Measurements from ENCODE around the gene PALLD.
A peak's percentile ranks its signal among the peaks of the same experiment; 100 is the strongest.
"Not testable (repeated sequence)": the region's sequence is repeated elsewhere in the genome, so short reads cannot be mapped to it uniquely, and the experiment has no call there.

The PALLD gene

DNA sequence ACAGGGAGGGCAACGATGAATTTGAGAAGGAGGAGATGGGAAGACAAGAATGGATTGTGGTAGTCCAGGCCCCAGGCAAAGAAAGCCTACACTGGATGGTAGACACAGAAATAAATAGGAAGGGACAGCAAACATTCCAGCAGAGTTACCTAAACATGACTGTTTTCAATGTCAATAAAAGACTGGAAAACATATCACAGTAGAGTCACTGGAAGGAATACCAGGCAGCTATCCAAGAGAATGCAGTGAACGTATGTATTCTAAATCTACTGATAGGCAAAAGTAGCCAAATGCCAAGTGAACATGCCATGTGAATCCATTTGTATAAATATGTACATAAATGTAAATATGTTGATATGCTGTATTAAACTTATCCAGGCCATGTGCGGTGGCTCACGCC lies 183.0 kb downstream of the PALLD start:
- peak; percentile 25 for DNase-seq

DNA sequence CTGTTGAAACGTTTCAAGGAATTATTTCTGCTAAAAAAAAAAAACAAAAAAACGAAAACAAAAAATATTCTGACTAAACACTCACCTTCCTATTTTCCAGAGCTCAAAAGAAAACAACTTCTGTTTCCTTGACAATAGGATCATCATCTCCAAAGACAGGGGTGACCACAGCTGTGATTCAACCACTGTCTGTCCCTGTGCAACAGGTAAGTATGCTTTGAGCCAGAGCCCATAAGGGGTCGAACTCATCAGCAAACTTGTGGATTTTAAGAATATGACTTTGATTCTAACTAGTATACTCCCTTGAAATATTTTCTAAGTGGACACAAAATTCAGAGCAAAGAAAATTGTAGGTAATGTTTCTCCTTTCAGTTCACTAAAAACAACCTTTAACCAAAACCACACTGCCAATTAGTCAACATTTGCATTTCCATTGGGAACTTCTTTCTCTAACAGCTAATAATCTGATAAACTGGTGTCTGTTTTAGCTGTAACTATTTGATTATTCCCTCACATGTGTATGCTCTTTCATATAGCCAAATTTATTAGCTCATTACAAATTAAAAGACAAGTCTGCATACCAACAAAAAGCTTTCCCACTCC lies 186.1 kb downstream of the PALLD start:
- no peak for DNase-seq

DNA sequence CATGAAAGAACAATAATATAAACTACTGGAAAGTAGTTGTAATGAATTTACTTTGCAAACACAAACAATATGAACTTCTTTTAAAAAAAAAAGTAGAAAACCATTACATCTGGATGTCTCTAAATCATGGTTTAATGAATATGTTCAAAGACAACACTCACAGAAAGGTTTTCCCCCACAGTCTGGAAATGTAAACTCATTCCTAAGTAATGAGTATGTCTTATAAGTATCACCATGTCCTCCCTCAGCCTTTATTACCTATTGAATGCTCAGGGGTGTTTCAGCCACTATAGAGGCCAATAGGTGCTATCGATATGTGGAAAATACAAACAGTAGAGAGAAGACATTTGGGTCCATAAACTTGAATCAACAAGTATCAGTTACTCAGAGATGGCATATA lies 186.7 kb downstream of the PALLD start:
- DNase-seq = peak; percentile 69

DNA sequence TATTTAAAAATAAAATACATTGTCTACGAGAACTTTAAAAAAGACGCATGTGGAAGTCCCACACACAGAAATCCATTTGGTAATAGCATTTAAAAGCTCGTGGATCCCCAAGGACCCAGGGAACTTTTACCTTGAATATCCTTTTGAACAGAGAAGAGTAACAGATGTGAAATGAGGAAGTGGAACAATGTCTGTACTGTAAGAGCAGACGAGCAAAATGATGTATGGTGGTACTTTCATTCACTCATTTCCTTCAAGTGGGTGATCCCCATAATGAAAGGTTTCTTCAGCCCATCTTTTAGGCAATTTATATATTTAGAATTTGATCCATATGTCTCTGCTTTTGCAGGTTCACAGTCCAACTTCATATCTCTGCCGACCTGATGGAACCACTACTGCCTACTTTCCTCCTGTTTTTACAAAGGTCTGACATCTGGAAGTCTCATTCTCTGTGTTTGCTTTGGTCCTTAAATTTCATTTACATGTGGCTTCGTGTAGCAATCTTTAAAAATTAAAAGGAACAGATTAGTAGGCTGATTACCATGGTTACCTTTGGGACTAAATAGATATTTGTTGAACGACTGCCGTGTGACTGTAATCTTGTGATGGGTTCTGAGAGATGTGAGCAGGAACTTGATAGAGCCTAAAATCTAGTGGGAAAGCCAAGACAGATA lies 188.4 kb downstream of the PALLD start:
- DNase-seq = no peak

DNA sequence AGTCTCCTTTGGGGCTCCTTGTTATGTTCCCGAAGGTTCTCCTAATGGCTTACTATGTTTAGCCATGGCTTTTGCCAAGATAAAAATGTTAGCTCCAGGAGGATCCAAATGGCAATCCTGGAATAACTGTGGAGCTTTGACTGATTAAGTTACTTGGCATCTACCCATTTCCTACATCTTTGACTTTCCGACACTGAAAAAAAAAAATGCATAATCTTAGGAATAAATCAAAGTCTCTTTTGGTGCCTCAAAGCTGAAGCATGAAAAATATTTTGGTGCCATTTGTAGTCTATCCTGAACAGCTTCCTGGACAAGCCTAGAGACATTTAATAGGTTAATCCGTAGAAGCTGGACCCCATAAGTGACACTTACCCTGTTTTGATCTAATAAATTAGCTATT lies 191.7 kb downstream of the PALLD start:
- peak; percentile 47 for DNase-seq

DNA sequence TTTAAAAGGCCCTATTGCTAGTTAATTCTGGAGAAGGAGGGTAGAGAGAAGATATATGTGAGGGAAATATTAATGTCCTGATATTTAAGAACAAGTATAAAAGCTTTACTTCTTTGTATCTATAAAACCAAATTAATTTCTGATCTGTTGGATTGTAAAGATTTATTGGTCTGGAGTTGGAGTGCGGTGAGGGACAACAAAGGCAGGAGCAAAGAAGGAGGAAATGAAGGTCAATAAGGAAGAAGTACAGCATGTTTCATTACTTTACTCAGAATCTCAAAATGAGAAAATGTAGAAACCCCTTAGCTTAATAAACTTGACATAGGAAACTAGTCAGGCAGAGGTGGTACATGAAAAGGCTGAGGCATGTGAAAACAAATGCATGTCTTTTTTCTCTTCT lies 192.9 kb downstream of the PALLD start:
- DNase-seq = no peak

DNA sequence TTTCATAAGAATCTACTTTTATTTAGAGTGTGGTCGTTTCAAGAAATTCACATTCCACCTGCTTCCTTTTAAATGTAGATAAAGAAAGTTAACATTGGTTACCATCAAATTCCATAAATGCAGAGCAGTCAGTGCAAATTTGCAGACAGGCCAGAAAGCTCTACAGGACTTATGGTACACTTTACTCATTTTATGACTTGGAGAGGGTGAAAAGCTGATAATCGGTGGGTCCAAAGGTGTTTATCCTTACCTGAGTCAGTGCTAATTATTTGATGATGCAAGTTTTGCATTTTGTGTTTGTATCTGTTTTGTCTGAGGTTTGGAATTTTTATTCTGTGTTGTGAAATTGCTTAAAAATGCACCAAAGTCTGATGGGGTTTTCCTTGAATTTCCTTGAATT lies 193.3 kb downstream of the PALLD start:
- no peak for DNase-seq

DNA sequence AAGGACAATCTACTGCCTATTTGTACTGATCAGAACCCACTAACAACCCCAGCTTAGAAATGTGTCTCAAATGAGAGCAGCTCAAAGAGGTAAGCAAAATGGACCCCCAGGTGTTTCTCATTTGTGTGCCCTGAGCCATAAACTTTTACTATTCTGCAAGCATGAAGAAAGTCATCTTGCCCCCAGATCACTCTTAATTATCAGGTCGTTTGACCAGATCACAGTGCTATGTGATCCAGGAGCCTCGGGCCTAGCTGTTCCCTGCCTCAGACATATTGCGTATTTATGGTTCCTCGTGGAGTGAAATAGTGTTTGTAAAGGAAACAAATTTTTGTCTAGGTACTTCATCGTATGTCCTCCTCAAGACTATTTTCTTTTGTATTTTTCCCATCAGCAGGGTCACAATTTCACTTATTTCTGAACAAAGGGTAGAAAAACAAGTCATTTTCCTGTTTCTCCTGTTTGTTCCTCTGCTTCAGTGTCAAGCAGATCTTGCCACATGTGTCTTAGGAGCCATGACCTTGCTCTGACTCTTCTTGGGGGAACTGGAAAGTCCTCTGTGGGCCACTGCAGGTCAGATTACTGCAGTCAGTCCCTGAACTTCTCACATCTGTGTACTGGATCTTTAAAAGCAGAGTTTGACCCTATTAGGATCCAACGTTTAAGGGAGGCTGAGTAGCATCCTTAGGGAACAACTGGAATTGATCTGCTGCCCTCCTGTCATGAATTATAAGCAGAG lies 194.9 kb downstream of the PALLD start:
- no peak for DNase-seq

DNA sequence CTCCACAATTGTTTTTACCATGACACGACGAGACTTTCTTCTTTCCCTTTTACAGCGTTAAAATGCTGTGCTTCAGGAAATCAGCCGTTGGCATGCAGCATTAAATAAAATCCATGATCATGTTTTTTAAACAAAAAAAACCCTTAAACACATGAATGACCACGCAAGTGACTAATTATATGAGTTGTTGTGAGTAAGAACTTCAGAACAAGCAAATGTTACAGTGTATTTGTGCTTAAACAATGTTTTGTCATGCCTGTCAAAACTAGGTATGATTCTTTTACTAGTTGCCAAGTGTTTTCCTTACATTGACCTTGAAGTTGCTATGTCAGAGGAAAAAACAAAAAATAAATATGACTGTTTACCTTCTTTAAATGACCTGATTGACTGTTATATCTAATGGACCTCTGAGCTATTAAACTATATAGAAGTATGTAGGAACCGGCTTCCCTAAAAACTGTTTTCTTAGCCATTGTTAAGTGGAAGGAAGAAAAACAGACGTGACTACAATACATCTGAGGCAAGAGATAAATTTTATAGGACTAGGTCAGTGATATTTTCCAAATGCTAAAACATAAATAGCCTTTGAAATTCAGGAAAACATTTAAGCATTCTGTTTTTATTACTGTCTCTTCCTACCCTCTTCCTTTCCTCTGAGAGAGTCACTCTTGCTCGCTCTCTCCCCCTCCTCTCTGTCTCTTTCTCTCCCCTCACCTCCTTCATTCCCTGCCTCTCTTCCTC lies 197.1 kb downstream of the PALLD start:
- DNase-seq = no peak

DNA sequence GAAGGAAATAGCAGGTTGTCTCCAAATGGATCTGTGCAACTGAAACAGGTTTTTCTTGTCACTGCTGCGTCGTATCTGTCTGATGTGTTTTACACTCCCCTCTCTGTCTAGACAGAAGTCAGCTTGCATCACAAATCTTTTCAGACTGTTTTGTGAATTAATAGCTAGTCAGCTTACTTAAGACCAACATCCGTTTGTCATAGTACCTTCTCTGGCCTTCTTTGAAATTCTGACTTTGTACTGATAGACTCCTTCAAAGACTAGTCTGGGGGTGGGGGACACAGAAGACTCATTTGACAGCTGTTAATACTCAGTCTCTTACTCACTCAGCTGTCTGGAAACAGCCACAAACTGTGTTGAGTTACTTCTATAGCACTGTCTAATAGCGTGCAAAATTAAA lies 197.8 kb downstream of the PALLD start:
- peak; percentile 95 for DNase-seq

DNA sequence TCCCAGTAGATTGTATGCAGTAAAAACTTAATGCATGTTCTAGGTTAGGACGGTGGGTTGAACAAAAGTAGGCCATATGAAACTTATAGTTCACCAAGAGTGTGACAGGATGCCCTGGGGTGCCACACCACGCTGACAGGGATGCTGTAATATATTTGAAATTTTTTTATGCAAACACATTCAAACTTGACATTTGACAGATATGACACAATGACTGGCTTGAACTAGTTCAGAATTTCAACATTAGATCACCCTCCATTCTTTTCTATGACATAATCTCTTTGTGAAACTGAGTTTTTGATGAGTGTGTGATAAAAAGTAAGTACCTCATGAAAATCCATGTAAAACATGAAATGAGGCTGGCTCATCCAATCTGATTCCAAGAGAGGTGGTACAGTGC lies 198.4 kb downstream of the PALLD start:
- peak; percentile 40 for DNase-seq

DNA sequence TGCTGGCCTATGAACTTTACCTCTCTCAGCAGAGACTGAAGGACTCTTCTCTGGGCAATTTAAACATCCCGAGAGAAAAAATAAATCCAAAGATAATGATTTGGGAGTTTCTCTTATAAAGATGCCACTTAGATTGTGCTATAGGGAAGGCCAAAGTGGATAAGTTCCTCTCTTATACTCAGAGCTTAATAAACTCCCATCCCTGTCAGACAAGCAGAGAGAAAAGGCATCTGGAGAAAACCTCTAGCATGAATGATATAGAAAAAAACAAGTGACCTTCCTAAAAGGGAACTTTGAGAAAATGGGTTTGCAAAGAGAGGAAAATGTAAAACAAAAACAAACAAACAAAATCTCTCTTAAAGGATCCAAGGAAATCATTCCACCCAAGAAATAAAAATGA lies 199.4 kb downstream of the PALLD start:
- no peak for DNase-seq

DNA sequence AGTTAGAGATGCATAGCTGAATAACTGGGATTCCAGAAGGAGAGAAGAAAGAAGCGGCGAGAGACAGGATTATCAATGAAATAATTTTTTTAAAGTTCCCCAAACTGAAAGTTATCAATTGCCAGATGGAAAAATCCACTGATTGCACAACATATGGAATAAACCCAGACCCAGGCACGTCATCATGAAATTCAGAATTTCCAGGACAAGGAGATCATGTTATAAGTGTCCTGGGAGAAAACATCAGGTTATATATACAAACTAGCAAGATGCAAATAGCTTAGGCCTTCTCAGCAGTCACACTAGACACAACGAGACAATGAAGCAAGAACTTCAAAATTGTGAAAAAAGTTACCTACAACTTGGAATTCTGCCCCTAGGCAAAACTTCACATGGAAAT lies 200.0 kb downstream of the PALLD start:
- no peak for DNase-seq

DNA sequence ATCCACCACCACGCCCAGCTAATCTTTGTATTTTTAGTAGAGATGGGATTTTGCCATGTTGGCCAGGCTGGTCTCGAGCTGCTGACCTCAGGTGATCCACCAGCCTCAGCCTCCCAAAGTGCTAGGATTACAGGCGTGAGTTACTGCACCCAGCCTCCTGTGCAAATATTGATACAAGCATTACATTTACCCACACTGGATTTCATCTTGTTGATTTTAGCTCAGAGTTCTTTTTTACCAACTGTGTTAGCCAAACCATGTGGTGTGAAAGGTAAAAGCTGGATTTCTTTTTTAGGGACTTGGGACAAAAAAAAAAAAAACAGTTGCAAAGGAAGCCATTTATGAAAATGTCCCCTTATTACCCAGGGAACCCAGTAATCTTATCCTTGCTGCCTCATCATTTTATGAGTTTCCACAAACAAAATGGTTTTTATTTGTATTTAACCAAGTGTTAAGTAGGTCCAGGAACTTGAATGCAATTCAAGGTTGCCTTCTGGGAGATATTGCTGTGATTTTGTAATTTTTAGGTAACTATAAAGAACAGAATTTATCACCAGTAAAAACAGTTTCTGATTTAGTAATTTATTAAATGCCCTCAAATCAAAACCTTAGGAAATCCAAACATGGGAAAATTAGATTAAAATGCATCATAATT lies 202.5 kb downstream of the PALLD start:
- DNase-seq = no peak

DNA sequence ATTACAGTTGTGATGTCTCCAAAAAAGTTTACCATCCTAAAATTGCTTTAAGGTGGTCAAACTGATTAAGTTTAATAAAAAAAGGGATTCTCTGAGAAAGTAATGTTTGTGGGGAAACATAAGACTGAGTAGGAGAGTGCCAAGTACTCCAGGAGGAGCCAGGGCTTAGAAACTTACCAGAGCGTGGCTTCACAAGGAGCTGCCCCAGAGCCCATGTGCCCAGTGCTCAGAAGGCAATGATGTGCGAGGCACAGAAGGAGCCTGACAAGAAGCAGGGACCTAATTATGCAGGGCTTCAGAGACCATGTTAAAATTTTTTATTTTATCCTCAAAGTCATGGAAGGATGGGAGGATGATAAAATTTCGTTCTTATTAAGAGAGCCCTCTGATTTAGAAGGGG lies 204.2 kb downstream of the PALLD start:
- DNase-seq = no peak

DNA sequence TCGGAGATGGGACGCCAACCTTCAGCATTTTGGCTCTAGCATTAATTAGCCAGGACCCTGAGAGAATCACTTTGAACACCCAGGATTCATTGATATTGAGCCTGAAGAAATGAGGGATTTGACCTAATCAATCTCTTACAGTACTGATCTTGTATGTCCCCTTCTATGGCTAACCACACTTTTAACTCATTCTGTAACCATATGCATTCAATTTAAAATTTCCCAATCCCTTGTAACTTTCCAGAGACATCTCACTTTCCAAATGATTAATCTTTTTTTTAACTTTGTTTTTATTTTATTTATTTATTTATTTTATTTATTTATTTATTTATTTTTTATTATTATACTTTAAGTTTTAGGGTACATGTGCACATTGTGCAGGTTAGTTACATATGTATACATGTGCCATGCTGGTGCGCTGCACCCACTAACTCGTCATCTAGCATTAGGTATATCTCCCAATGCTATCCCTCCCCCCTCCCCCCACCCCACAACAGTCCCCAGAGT lies 205.8 kb downstream of the PALLD start:
- DNase-seq = not testable (repeated sequence)

DNA sequence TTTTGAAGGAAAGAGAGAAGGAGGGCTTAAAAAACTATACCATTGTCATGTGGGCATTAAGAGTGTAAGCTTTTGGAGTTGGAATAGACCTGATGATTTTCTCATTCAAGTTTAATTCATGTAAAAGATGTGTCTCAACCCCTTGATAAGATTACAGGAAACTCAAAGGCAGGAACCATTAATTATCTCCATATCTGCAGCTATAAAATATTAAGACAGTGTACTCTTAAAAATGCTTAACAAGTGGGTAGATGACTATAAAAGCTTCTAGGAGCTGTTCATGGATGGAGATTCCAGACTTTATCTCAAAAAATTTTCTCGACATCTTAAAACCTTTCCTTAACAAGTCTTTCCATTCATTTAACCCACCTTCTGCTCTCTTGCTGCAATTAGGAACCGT lies 208.3 kb downstream of the PALLD start:
- no peak for DNase-seq

DNA sequence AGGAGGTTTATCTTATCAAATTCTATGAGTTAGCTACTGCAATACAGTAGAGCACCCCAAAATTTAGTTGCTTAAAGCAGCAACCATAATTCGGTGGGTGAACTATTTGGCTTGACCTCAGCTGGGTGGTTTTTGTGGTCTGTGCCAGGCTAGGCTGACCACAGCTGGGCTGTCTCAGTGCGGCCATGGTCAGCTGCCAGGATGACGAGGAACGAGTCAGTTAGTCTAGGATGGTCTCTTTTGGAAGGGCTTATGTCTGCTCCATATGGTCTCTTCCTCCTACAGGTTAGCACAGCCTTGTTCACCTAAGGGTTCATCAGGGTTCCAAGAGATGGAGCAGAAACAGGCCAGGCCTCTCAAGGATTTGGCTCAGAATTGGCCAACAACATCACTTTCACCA lies 210.4 kb downstream of the PALLD start:
- DNase-seq = no peak

DNA sequence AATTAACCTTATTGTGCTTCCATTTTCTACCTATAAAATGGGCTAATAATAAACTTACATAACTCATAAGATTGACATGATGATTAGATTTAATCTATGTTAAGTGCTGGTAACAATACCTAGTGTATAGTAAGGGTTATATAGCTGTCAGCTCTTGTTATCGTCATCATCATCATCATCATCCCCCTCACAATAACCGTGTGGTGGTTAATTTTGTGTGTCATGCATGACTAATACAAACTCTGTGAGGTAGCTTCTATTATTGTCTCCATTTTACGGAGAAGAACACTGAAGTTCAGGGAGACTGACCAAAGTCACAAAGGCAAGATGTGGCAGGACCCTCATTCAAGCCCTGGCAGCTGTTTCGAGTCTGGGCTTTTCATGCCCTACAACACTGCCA lies 211.3 kb downstream of the PALLD start:
- DNase-seq = no peak

DNA sequence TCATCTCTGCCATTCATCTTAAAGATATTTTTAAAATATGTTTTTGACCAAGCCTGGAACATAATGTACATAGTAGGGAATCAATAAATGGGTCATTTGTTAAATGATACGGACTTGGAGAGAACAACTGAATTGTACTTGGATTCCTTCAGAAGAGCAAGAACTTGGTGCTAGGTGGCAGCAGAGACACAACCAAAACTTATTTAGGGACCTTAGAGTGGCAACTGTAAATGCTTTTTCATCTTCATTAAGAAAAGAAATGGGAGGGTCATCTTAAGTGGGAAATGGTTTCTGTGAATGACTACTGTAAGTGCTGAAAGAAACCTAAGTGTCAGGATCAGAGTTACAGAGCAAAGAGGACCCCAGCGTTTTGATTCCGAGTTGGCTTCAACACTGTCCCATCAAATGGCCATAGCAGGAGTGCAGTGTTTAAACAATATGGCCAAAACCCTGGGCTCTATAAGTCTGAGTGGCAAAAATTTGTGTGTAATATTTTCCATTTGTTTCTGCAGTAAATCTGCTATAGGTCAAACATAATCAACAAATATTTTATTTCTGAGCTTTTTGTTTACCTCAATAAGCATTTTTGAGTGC lies 213.6 kb downstream of the PALLD start:
- DNase-seq = peak; percentile 74

DNA sequence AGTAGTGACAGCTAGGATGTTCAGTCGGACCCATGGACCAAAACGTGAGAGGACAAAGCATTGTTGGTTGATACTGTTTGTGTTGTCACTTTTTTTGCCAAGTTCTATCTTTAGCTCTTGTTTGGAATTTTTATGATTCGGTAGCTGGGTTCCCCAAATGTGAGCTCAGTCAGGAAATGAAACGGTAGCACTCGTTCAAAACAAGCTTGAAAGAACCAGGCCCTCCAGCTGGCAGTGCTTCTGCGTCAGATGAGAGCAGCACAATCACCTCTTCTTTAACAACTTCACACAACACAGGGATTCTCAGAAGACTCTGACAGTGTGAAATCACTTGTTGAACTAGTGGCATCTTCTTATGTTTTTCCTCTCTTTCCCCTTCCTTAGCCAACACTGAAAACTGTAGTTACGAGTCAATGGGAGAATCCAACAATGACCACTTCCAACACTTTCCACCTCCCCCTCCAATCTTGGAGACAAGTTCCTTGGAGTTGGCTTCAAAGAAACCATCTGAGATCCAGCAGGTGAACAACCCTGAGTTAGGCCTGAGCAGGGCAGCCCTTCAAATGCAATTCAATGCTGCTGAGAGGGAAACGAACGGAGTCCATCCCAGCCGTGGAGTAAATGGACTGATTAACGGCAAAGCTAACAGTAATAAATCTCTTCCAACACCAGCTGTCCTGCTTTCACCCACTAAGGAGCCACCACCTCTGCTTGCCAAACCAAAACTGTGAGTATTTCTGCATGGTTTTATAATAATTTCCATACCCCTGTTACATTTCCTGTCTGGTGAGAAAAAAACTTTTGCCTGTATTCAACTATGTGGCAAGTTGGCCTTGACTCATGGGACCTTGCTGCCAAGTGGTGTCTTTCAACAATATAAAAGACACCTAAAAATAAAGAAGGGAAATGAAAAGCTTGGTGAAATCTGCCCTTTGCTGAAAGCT lies 214.6 kb downstream of the PALLD start:
- peak; percentile 89 for DNase-seq
